SKM-1 treated with dmso at 0.1 percent for 144 hours (cell line): ENCODE measurements around the gene RPL22.

Experiments
- DNase-seq: peaks from one replicate; lab custom pipeline; 2025; ENCODE audit not compliant: unreplicated experiment; lab: John Stamatoyannopoulos, UW

The RPL22 gene

DNA sequence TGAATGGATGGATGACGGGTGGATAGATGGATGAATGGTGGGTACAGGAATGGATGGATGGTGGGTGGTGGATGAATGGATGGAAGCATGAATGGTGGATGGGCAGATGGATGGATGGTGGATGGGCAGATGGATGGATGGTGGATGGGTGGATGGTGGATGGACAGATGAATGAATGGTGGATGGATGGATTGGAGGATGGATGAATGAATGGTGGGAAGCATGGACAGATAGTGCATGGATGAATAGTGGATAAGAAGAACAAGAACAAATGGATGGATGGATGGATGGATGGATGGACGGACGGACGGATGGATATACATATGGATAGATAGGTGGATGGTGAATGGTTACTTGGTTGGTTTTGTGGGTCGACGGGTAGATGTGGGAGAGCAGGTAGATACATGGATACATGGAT, 24.0 kb downstream of the RPL22 start:
- DNase-seq: no peak

DNA sequence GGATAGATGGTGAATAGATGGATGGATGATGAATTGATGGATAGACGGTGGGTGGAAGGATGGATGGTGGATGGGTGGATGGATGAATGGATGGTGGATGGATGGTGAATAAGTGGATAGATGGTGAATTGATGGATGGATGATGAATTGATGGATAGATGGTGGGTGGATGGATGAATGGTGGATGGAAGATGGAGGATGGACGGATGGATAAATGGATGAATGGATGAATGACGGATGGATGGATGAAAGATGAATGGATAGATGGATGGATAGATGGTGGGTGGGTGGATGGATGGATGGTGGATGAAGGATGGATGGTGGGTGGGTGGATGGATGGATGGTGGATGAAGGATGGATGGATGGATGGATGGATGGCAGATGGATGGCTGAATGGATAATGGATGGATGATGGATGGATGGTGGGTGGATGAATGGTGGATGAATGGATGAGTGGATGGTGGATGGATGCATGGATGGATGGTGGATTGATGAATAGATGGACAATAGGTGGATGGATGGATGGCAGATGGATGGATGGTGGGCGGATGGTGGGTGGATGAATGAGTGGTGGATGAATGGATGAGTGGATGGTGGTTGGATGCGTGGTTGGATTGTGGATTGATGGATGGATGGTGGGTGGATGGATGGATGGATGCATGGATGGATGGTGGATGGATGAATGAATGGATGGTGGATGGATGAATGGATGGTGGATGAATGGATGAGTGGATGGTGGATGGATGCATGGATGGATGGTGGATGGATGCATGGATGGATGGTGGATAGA, 24.6 kb downstream of the RPL22 start:
- DNase-seq: no peak

DNA sequence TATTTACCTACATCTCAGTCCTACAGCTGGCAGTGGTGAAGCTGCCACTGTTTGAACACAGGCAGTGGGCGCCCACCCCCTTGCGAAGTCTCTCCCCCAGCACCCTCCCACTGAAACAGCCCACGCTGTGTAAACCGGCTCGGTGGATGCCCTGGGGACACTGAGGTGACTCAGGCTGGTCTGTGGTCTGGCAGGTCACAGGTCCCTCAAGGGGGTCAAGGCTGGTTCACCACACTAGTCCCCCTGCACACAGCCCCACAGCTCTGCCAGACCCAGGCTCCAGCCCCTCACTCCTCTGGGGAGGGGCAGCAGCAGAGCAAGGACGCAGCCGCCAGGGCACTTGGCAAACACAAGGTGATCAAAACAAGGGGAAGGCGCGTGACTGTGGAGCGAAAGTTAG, 26.8 kb downstream of the RPL22 start:
- DNase-seq: no peak

DNA sequence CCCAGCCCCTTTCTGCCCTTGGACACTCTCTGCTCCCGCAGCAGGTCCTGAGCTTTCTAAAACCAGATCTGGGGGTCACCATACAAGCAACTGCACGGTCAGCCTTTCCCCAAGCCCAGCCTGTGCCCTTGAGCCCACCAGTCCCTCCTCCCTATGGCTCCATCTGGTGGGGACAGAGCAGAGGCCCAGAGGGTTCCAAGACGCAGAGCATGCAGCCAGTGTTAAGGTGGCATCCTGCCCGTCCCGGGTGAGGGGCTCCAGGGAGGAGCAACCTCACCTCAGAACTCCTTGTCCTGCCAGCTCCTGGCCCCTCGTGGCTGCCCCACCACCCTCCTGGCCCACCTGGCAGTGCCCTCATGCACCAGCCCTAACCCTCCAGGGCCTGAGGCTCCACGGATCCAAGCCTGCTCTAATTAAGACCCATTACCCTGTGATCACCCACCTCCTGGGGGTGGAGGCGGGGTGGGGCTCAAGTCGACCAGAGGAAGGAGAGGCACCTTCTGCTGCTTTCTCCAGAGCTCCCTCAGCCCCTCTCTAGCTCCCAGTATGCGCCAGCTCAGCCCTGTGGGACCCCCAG, 27.8 kb downstream of the RPL22 start:
- DNase-seq: no peak

DNA sequence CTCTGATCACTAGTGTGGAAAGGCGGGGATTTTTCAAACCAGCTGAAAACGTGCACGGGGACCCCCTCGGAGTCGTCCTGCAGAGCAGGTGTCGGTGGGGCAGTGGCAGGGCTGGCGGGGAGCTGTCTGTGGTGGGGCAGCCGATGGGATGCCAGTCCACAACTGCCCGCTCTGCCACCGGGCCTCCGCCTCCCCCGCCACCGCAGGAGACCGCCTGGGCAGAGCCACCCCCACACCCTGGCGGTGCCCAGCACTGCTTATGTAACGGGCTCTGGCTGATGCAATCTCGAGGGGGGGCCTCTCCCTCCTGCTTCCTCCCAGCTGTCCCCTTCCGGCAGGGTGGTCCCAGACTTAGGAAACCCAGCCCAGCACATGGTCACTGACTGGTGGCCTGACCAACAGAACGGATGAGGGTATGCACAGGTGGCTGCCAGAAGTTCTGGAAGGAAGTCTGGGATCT, 28.6 kb downstream of the RPL22 start:
- no peak for DNase-seq

DNA sequence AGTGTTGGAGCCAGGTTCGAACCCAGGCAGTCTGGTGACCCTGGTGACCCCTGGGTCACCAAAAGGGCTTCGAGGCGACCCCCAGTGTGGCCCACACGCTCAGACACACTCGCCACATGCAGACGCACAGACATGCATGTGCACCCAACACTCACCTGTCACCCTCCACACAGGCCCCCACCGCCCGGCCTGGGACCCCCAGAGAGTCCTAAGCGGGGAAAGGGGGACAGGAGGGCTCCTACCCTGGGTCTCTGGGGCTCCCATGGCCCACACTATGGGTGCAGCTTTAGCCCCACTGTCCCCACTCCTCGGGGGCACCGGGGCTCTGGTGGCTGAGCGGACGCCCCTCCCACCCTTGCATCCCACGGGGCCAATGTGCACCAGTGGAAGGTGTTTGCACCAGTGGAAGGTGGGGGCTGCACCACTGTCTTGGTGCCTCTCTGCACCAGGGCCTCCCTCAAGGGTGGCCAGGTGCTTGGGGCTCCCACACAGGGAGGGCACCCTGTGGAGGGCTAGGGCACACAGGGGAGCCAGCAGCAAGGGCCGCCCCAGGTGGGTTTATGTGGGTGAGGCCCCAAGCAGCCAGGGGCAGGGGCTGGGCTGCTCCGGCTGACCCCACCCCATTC, 29.2 kb downstream of the RPL22 start:
- no peak for DNase-seq

DNA sequence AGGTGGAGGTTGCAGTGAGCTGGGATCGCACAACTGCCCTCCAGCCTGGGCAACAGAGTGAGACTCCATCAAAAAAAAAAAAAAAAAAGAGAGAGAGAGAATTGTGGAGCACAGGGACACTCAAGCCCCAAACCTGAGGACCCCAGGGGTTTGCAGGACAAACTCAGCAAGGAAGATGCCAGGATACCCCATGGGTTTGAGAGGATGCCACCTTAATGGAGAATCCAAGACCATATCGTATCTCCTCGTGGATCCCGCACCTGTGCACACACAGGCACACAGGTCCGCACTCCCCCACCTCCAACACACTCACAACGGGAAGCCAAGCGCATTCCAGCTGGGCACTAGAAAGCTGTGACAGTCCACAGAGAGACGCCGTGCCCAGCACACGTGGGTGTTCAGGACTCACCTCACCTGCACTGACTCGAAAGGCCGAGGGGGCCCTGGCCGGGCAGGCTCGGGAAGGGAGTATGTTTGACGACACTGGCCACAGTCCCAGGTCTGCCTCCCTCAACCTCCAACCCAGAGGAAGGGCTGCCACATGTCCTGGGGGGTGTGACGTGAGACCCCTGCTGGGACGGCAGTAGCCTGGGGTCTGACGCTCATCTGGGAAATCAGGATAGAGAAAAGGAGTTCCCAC, 30.3 kb downstream of the RPL22 start:
- DNase-seq: no peak

DNA sequence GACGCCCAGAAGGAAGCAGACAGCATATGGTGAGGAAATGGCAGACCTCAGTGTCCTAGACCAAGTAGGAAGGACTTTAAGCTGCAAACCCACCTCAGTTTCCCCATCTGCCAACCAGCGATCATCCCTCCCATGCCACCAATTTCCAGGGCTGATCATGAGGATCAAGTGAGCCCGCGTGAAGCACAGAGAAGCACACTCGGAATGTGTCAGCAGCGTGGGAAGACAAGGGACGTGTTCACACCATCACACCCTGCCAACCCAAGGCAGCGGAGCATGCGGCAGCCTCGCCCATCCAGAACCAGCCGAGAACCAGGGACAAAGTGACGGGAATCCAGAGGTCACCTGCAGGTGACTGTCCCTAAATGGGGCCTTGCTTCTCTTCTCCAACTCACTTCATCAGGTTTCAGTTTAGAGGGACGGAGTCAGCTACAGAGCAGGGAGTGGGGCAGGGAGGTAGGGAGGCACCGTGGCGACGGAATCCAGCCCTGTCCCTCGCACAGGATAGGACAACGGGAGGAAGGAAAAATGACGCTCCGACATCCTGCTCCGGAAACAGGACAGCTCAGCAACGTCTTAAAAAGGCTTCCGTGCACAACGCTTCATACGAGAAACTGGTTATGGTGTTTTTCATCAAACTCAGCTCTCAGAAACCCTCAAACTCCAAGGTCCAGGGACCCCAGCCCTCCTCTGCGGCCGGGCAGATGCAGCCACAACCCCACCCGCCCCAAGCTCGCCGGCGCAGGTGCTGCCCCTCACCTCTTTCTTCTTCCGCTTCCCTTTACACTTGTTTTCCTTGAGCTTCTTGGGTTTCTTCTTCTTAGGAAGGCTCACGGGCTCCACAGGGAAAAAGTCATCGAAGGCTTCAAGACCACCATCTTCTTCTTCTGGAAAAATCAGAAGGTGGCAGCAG, 31.7 kb downstream of the RPL22 start:
- DNase-seq: no peak

DNA sequence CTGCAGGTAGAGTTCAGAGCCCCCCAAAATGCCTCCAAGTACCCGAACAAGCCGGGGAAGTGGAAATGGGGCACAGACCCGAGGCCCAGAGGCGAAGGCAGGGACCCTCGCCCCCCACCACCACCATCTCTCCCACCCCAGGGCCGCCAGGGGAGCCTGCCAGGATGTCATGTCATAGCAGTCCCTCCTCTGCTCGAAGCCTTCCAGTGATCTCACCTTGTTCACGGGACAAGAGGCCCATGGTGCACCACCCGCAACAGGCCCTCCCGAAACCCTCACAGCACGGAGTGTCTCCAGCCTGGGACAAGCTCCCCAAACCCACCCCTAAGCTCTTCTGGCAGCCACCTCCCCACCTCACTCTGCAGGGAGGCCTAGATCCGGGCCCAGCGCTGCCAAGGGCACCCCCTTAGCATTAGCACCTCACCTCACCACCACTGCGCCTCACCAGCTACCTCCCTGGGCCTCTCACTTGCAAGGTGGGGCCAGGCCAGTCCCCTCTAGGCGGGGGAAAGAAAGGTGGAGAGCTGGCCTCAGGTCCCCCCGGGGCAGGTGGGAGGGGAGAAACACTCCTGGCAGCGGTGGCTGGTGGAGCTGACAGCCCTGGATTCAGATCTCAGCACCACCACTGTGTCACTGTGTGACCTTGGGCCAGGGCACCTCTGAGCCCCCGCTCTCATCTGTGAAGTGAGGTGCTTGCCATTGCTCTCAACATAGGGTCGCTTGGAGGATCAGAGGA, 32.6 kb downstream of the RPL22 start:
- DNase-seq: no peak

DNA sequence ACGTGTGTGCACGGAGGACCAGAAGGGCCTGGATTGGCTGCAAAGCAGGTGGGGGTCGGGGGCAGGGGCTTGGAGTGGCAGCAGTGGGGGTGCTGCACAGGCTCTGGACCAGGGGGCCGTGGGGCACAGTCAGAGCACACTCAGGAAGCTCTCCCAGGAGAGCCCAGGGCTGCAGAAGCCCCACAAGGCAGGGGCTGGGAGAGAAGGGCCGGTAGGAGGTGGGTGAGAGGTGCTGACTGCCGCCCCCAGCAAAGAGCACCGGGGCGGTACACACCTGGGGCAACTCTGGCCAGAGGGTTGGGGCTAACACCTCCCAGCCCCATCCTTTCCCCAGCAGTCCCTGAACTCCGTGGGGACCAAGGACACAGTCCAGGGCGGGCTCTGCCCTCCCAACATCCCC, 33.2 kb downstream of the RPL22 start:
- no peak for DNase-seq

DNA sequence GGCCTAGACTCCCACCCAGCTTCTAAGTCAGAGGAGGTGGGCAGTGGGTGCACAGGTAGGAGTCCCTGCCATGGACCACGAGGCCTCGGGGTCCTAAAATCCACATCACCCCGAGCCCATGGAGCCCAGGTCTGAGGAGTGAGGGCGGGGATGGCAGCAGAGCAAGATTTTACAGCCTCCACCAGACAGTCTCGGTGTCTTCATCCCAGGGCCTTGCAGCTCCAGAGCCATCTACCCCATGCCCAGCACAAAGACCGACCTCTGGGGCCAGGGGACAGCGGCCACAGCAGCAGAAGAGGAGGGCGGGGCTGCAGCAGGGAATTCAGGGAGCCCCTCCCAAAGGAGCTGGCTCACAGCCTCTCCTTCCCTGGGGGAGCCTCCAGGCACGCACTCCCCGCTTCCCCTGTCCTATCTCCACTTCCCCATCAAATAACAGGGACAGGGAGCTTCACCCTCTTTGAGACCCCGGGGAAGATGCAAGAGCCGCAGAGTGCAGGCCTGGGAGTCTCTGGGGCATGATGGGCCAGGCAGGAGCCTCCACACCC, 33.9 kb downstream of the RPL22 start:
- DNase-seq: no peak

DNA sequence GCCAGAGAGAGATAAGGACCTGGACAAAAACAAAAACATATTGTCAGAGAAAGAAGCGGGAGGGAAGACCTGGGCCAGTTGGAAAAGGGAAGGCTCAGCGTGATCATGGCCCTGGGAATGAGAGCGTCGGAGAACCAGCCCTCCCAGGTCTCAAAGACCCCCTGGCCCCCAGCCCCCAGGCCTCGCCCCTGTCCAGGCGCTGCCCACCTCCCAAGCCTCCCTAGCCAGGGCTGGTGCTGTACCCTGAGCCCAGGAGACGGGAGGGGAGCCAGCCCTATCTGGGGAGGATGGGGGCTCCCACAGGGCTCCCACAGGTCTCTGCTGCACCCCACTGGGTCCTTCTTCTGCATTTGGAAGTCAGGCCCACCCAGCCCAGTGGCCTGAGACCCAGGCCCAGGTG, 34.4 kb downstream of the RPL22 start:
- DNase-seq: no peak

DNA sequence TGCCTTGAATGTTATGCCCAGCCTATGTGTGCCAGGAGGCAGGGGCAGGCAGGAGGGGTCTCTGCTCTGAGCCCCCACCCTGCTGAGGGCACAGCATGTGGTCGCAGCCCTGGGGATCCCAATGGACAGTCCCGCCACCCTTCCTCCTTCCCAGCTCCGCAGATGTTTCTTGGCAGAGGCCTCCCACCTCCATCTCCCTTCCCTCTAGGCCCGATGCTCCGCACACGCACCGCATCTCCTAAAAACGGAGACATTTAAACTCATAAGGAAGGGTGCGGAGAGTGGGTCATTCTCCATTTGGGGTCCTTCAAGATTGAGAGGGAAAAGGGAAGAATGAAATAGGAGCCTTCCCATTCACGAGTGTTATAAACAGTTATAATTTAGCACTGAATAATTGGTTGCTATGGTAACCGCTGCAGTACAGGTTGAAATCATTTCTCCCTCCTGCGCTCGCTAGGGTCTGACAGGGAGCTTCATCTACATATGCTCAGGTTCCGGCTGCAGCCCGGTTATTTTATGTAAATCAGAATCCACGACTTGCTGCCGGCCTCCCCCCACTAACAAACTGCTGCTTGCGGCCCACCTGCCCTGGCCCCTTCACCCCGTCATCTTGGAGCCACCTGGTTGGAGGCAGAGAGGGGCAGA, 35.3 kb downstream of the RPL22 start:
- no peak for DNase-seq

DNA sequence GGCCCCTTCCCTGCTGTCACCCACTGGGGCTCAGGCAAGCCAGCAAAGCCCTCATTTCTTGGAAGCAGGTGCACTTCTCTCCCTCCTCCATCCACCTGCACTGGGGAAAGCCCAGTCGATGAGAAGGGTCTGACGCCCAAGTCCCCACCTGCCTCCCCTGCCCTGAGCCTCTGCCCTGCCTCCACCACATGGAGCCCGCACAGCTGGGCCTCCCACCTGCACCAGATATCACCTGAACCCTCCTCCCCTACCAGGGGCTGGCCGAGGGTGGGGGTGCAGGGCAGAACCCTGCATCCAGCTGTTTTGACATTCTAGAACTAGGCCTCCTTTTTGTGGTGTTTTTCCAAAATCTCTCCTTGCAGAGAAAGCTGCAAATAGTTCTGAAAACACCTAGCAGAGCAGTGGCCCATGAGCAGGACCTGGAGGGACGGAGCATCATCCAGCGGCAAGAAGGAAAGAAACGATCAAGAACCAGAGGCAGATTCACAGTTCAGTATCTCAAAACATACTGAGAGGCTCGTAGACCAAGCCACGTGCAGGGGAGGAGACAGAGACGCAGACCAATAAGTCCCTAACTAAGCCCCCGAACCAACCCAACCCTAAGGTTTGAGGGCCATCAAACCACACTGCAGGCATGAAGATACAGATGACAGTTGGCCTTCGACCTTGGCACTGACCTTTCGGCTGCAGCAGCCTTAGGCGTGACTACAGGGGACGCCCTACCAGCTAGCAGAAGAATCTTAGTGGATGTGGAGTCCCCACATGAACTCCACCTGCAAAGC, 36.0 kb downstream of the RPL22 start:
- DNase-seq: no peak

DNA sequence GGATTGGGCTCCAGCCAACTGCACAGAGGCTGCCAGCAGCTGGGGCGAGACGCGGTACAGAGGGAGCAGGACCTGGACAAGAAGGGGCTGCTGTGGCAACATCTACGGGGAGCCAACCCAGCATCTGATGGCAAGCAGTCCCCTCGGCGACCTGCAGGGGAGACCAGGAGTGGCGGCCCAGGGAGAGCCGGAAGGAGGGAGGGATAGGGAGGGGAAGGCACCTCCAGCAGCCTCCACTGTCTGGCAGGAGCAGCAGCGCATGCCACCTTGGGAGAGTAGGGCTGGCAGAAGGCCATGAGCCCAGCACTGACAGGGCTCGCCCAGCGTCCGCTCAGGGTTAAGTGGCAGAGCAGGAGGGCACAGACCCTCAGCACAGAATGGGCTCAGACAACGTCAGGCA, 36.6 kb downstream of the RPL22 start:
- no peak for DNase-seq

DNA sequence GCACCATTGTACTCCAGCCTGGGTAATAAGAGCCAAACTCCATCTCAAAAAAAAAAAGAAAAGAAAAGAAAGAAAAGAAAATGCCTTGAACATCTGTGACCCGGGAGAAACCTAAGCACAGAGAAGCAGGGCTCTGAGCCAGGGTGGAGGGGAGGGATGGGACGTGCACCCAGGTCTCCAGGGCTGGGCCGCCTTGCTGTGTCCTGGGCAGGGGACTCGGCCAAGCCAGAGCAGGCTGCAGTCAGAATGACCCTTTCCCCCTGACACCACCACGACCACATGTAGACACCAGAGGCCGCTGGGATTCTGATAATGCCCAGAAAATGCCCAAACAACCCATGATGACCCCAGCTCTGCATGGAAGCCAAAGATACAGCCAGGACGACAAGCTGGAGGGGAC, 37.1 kb downstream of the RPL22 start:
- no peak for DNase-seq

DNA sequence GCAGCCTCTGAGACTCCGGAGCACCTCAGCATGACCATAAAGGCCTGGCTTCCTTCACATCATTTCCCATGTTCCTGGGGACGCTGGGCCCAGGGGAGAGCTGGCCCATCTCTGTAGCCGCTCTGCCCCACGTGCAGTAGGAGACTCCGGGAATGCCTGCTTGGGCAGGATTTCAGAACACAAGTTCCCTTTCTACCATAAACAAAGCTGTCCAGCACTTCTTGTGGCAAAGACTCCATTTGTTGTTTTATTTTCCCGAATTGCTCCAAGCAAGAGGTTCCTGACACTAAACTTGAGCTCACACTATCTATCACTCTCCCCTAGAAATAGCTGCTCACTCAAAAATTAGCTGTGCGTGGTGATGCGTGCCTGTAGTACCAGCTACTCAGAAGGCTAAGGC, 41.2 kb downstream of the RPL22 start:
- no peak for DNase-seq

DNA sequence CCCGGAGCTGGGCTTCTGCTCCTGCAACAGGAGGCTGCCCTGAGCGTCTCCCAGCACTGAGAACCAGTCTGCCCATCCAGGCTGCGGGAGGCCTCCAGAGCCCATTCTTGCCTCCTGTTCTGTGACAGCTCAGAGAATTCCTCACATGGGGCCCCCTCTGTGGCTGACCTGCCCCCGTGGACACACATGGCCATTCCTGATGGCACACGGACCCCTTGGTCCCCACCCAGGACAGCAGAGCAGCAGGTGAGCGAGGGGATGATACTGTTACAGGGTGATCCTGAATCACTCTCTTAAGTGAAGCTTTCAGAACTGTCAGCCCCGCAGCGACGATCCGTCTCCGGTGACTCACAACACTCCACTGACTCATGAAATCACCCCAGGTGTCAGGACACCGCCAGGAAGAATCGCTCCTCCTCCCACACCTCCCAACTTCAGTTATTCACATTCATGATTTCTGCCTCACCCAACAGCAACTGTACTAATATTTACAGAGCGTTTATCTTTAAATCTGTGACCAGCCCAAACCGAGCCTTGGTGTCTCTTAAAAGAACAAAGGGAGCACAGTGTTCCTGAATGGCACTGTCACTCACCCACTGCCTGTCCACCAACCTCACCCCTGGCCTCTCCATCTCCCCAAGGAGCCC, 41.7 kb downstream of the RPL22 start:
- no peak for DNase-seq
